Spleen (tissue), 11 donors: ENCODE results near the gene SNIP1. TPM values are rescaled to one million over a fixed set of nuclear protein-coding genes. Genes with fewer than 3 reads are reported as not detected.
"Not testable (repeated sequence)": the region's sequence is repeated elsewhere in the genome, so short reads cannot be mapped to it uniquely, and the experiment has no call there.

Experiments
- DNase-seq: peaks from one replicate; pipeline ENCODE4 v3.0.0-alpha.2; 2020
- H3K27ac ChIP-seq, 8 donors: fragments of 200-600 bp; sonication (generic) in 7 of 8; 1 replicate in 4 of 8; 2 replicates in 4 of 8; pipeline versions ENCODE4 v1.5.0 to v1.8.0; 2016 to 2021; ENCODE audit warnings: inconsistent platforms in 4 of 8, mild to moderate bottlenecking in 4 of 8, moderate library complexity in 1 of 8
- H3K27me3 ChIP-seq, 7 donors: fragments of 200-600 bp; sonication (generic) in 6 of 7; replicated peaks in 1 of 7; 1 replicate in 4 of 7; 2 replicates in 3 of 7; pipeline versions ENCODE4 v1.5.0 to v1.8.0; 2016 to 2021; ENCODE audit warnings: inconsistent platforms in 3 of 7, mild to moderate bottlenecking in 1 of 7
- H3K36me3 ChIP-seq, 6 donors: fragments of 200-600 bp; sonication (generic) in 5 of 6; 1 replicate in 4 of 6; 2 replicates in 2 of 6; pipeline versions ENCODE4 v1.5.0 to v1.8.0; 2016 to 2021; ENCODE audit warnings: inconsistent platforms in 2 of 6
- H3K4me1 ChIP-seq, 6 donors: fragments of 200-600 bp; sonication (generic) in 5 of 6; 1 replicate in 3 of 6; 2 replicates in 3 of 6; pipeline versions ENCODE4 v1.5.0 to v1.8.0; 2016 to 2021; ENCODE audit warnings: inconsistent platforms in 3 of 6
- H3K4me3 ChIP-seq, 8 donors: fragments of 200-600 bp; sonication (generic) in 7 of 8; 1 replicate in 4 of 8; 2 replicates in 4 of 8; pipeline versions ENCODE4 v1.5.0 to v1.8.0; 2016 to 2021; ENCODE audit warnings: inconsistent platforms in 4 of 8, mild to moderate bottlenecking in 4 of 8, moderate library complexity in 2 of 8
- H3K9me3 ChIP-seq, 8 donors: fragments of 200-600 bp; sonication (generic) in 7 of 8; 1 replicate in 4 of 8; 2 replicates in 4 of 8; pipeline versions ENCODE4 v1.5.0 to v1.8.0; 2016 to 2021; ENCODE audit warnings: inconsistent platforms in 4 of 8
- CTCF ChIP-seq, 11 experiments: fragments of 200-600 bp in 7 of 11; fragments of 450-650 bp in 4 of 11; sonication (generic) in 4 of 11; IDR thresholded peaks in 8 of 11; conservative IDR thresholded peaks in 3 of 11; 1 replicate in 7 of 11; 2 replicates in 4 of 11; pipeline versions ENCODE4 v1.4.0 to v1.8.0; 2016 to 2021; ENCODE audit warnings: antibody characterized with exemption in 11 of 11, inconsistent platforms in 4 of 11, mild to moderate bottlenecking in 1 of 11
- POLR2A ChIP-seq, 3 donors: fragments of 450-650 bp; IDR thresholded peaks; one replicate each; pipeline ENCODE4 v1.5.1; 2017; ENCODE audit warnings: antibody characterized with exemption in 3 of 3, mild to moderate bottlenecking in 1 of 3
- POLR2AphosphoS5 ChIP-seq, 3 donors: sonication (generic); formaldehyde crosslinking; IDR thresholded peaks; one replicate each; pipeline ENCODE4 v1.5.1; 2017; ENCODE audit warnings: antibody characterized with exemption in 3 of 3
- WGBS, 5 donors: extraction: QIAGEN DNeasy Blood & Tissue Kit in 3 of 5; methylation state at CpG; one replicate each; pipeline versions ENCODE4 v1.1.5 to v1.1.7; 2013 to 2018; 5-methylcytosine and 5-hydroxymethylcytosine counted together
- intact Hi-C: fragments of 100-400 bp; cut with DNase I; formaldehyde crosslinking; loops from one replicate; pipeline ENCODE4 v1.15.0; 2023; ENCODE audit warnings: low total_unique reads
- polyA plus RNA-seq, 3 donors: library from polyadenylated mRNA; stranded (reverse); fragments of 200-250 nt; gene quantifications; one replicate each; pipeline ENCODE4 v1.2.1, GENCODE V29; 2013
- total RNA-seq, 7 donors: library from RNA; depleted of rRNA in 3 of 7; stranded (reverse); fragments of >200 nt in 3 of 7; fragmentation: NEBNext Ultra II Directional in 4 of 7; extraction: Animal tissue kit (Norgen Biotek cat#: 25700) in 4 of 7; gene quantifications; one replicate each; pipeline versions ENCODE4 v1.1.0 to v1.2.1, GENCODE V29; 2016 to 2021
- donor health status: healthy with polysubstance abuse.
- donor health status: DM: no; HTN: no; CAD: no; lungs with moderate emphysema.
- donor health status: DM: no; HTN: no; CAD: no.
- donor health status: Bipolar disorder and iron deficiency.
- donor health status: healthy.
- donor health status: DM: no; HTN: no; CAD: no.
- donor health status: DM: yes; HTN: yes; CAD: no.

Gene SNIP1
- total and polyA plus RNA-seq, 10 donors, result 4.3 to 26.6 (median 20.3) TPM

GRCh38 chr1:37540036-37540785 lies 13.9 kb downstream of the SNIP1 start:
- no peak overlapping the region for H3K27ac ChIP-seq
- no peaks in the 10 kb centered on the region for H3K27me3 ChIP-seq
- WGBS, 5 donors, result 95 to 98% (median 96%) methylated on average over 30 of the region's 30 CpGs
- H3K9me3 ChIP-seq, result no peaks in the 10 kb centered on the region
- no peak for DNase-seq
- intact Hi-C loops, result no loop called here
- no peaks in the 10 kb centered on the region for H3K4me1 ChIP-seq
- peaks cover 2 to 100% (median 78%) of the 10 kb centered on the region in 6 donors for H3K36me3 ChIP-seq
- TF ChIP-seq POLR2A (IDR thresholded peaks at IDR 0.05) (no peak), CTCF (IDR thresholded peaks at IDR 0.05 in 8 of 11, conservative IDR thresholded peaks at IDR 0.05 in 3 of 11) (no peak), POLR2AphosphoS5 (IDR thresholded peaks at IDR 0.05) (no peak)
- no peak overlapping the region for H3K4me3 ChIP-seq

GRCh38 chr1:37539154-37539553 lies 14.9 kb downstream of the SNIP1 start:
- H3K9me3 ChIP-seq, H3K4me1 ChIP-seq, intact Hi-C loops, H3K27ac ChIP-seq, H3K27me3 ChIP-seq, H3K4me3 ChIP-seq, DNase-seq: not testable (repeated sequence)
- 95 to 98% (median 95%) methylated on average over 10 of the region's 10 CpGs for WGBS, 5 donors
- H3K36me3 ChIP-seq, result peaks cover 2 to 96% (median 69%) of the 10 kb centered on the region in 6 donors

- Histone ChIP-seq H3K36me3 (peaks cover 2 to 92% (median 56%) of the 10 kb centered on the region in 6 donors), H3K27me3 (no peaks in the 10 kb centered on the region), H3K27ac (no peak overlapping the region), H3K4me3 (no peak overlapping the region), H3K9me3 (no peaks in the 10 kb centered on the region), H3K4me1 (peaks cover 0 to 3% (median 0%) of the 10 kb centered on the region in 6 donors)
- intact Hi-C loops, result no loop called here
- 76 to 85% (median 84%) methylated on average over 2 of the region's 2 CpGs for WGBS, 5 donors
- DNase-seq, result no peak
- no peak for TF ChIP-seq POLR2A (IDR thresholded peaks at IDR 0.05)
- TF ChIP-seq POLR2AphosphoS5 (IDR thresholded peaks at IDR 0.05), result no peak
- TF ChIP-seq CTCF (IDR thresholded peaks at IDR 0.05 in 8 of 11, conservative IDR thresholded peaks at IDR 0.05 in 3 of 11), result no peak
These were observed 16.7 kb downstream of the SNIP1 start for GRCh38 chr1:37537378-37537777.

- Histone ChIP-seq H3K27ac (no peak overlapping the region), H3K4me3 (no peak overlapping the region), H3K36me3 (peaks cover 0 to 53% (median 30%) of the 10 kb centered on the region in 6 donors), H3K27me3 (no peaks in the 10 kb centered on the region), H3K4me1 (peaks cover 0 to 3% (median 0%) of the 10 kb centered on the region in 6 donors), H3K9me3 (no peaks in the 10 kb centered on the region)
- intact Hi-C loops, result no loop called here
- 90 to 95% (median 92%) methylated on average over 4 of the region's 4 CpGs for WGBS, 5 donors
- TF ChIP-seq POLR2A (IDR thresholded peaks at IDR 0.05) (no peak), CTCF (IDR thresholded peaks at IDR 0.05 in 8 of 11, conservative IDR thresholded peaks at IDR 0.05 in 3 of 11) (no peak), POLR2AphosphoS5 (IDR thresholded peaks at IDR 0.05) (no peak)
- DNase-seq, result no peak
These were observed 20.6 kb downstream of the SNIP1 start for GRCh38 chr1:37533317-37534093.

GRCh38 chr1:37532418-37533156 lies 21.5 kb downstream of the SNIP1 start:
- H3K27me3 ChIP-seq, DNase-seq, H3K9me3 ChIP-seq, intact Hi-C loops, H3K4me3 ChIP-seq, H3K4me1 ChIP-seq, H3K27ac ChIP-seq: not testable (repeated sequence)
- H3K36me3 ChIP-seq, result peaks cover 0 to 44% (median 21%) of the 10 kb centered on the region in 6 donors
- 89 to 100% (median 95%) methylated on average over 4 of the region's 4 CpGs for WGBS, 5 donors

GRCh38 chr1:37529888-37530287 lies 24.2 kb downstream of the SNIP1 start:
- peaks cover 0 to 18% (median 0%) of the 10 kb centered on the region in 6 donors for H3K36me3 ChIP-seq
- H3K4me1 ChIP-seq, H3K27ac ChIP-seq, H3K9me3 ChIP-seq, intact Hi-C loops, DNase-seq, H3K4me3 ChIP-seq, H3K27me3 ChIP-seq: not testable (repeated sequence)
- 72 to 88% (median 82%) methylated on average over 1 of the region's 1 CpG for WGBS, 5 donors
